HCT116 (cell line): Measurements from ENCODE around the gene NPR1.

Source experiments
- EGR1 ChIP-seq: IDR thresholded peaks from 2 replicates; pipeline ENCODE4 v1.6.1; 2012; ENCODE audit warnings: low read depth
- EZH2 ChIP-seq: fragments of 200-600 bp; sonication (generic); IDR thresholded peaks from 2 replicates; pipeline ENCODE4 v1.6.1; 2017; ENCODE audit warnings: antibody characterized with exemption, mixed run types
- POLR2A ChIP-seq: IDR thresholded peaks from 2 replicates; pipeline ENCODE4 v1.7.0; 2011; ENCODE audit warnings: borderline replicate concordance; ENCODE audit not compliant: insufficient read depth, insufficient read length; ENCODE audit errors: extremely low read depth
- SP1 ChIP-seq: IDR thresholded peaks from 2 replicates; pipeline ENCODE4 v1.6.1; 2012; ENCODE audit warnings: low read depth
- TF ChIP-seq, protein P1 (sequence below), 3 experiments: fragments of 200-600 bp in 1 of 3; sonication (generic) in 1 of 3; IDR thresholded peaks in 2 of 3; conservative IDR thresholded peaks in 1 of 3; 2 replicates each; pipeline ENCODE4 v1.5.1; 2012 to 2017; ENCODE audit warnings: low read depth in 2 of 3, low read length in 2 of 3, antibody characterized with exemption in 1 of 3, borderline replicate concordance in 1 of 3, control low read depth in 1 of 3, mild to moderate bottlenecking in 1 of 3, mixed read lengths in 1 of 3, mixed run types in 1 of 3, moderate library complexity in 1 of 3; ENCODE audit not compliant: insufficient read depth in 1 of 3
- TF ChIP-seq, protein P2 (sequence below): IDR thresholded peaks from 2 replicates; pipeline ENCODE4 v1.6.1; 2012

DNA sequence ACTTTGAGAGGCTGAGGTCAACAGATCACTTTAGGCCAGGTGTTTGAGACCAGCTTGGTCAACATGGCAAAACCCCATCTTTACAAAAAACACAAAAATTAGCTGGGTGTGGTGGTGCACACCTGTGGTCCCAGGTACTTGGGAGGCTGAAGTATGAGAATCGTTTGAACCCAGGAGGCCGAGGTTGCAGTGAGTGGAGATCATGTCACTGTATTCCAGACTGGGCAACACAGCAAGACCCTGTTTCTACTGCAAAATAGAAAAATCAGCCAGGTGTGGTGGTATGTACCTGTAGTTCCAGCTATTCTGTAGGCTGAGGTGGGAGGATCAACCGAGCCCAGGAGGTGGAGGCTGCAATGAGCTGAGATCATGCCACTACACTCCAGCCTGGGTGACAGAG, 45.2 kb downstream of the NPR1 start:
- TF ChIP-seq, protein P1, sequence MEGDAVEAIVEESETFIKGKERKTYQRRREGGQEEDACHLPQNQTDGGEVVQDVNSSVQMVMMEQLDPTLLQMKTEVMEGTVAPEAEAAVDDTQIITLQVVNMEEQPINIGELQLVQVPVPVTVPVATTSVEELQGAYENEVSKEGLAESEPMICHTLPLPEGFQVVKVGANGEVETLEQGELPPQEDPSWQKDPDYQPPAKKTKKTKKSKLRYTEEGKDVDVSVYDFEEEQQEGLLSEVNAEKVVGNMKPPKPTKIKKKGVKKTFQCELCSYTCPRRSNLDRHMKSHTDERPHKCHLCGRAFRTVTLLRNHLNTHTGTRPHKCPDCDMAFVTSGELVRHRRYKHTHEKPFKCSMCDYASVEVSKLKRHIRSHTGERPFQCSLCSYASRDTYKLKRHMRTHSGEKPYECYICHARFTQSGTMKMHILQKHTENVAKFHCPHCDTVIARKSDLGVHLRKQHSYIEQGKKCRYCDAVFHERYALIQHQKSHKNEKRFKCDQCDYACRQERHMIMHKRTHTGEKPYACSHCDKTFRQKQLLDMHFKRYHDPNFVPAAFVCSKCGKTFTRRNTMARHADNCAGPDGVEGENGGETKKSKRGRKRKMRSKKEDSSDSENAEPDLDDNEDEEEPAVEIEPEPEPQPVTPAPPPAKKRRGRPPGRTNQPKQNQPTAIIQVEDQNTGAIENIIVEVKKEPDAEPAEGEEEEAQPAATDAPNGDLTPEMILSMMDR (IDR thresholded peaks at IDR 0.05 in 2 of 3, conservative IDR thresholded peaks at IDR 0.05 in 1 of 3; ENCODE audit: borderline replicate concordance in 1 of 3, insufficient read depth in 1 of 3, low read depth in 2 of 3, low read length in 2 of 3), result no peak
- TF ChIP-seq SP1, result no peak
- TF ChIP-seq EGR1, result no peak
- TF ChIP-seq, protein P2, sequence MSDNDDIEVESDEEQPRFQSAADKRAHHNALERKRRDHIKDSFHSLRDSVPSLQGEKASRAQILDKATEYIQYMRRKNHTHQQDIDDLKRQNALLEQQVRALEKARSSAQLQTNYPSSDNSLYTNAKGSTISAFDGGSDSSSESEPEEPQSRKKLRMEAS, result no peak
- TF ChIP-seq POLR2A, result no peak
- TF ChIP-seq EZH2, result no peak
